ENCODE results near the gene ROS1. TPM values are rescaled to one million over a fixed set of nuclear protein-coding genes. Genes with fewer than 3 reads are reported as not detected.

The ROS1 gene
- total and polyA plus RNA-seq, 2 donors (not counting 3 experiments of a cell fraction or from before 2014, with no cell fraction given) = not detected

DNA sequence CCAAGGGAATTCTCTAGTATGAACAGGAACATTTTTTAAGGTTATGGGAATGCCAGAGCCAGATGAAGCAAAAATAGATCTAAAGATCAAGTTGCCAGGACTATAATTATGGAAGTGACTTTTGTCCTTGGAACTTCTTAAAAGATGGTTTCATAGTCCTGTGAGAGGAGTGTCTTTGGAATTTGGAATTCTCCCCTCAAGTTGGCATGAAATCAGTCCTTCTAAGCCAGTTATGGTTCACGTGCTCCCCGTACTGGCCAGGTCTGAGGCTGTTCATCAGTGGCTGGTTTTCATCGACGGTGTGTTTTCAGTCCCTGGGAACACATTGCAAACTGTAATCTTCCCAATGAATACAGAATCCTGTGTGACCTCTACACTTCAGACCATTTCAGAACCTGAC is 97.2 kb downstream of the ROS1 start:
- no TSS peak for BruUV-seq (replicated peaks)
- no peak overlapping the region for H3K4me2 ChIP-seq (ENCODE audit: insufficient read depth, low read length)
- POLR2A ChIA-PET = no interaction called here
- H3K9me1 ChIP-seq (replicated peaks; ENCODE audit: control insufficient read depth, extremely low read depth, insufficient read depth, low read length) = no peaks in the 10 kb centered on the region
- no peak overlapping the region for H2AFZ ChIP-seq (ENCODE audit: low read depth, low read length)
- H3K9ac ChIP-seq (replicated peaks; ENCODE audit: extremely low read depth, insufficient read depth, low read length) = no peak overlapping the region
- no peaks in the 10 kb centered on the region for H3K79me2 ChIP-seq (ENCODE audit: control insufficient read depth, insufficient read depth, low read length)
- H3K27ac ChIP-seq (ENCODE audit: insufficient read depth, low read depth, low read length) = no peak overlapping the region
- no peak for FAIRE-seq
- H3K4me1 ChIP-seq (ENCODE audit: control insufficient read depth, extremely low read depth, insufficient read depth, low read length) = no peaks in the 10 kb centered on the region
- intact Hi-C loops (cut with micrococcal nuclease) (no loop called here), dilution Hi-C loops (cut with MboI; ENCODE audit: extremely low pct_ligation_motif_present, low sequenced_read_pairs) (no loop called here)
- no peaks in the 10 kb centered on the region for H3K36me3 ChIP-seq (ENCODE audit: control insufficient read depth in 2 of 2, extremely low read depth in 1 of 2, insufficient read depth in 2 of 2, low read length in 2 of 2)
- no peaks in the 10 kb centered on the region for H4K20me1 ChIP-seq (replicated peaks; ENCODE audit: control insufficient read depth, extremely low read depth, insufficient read depth, low read length)
- H3K4me3 ChIP-seq (replicated peaks in 1 of 3; ENCODE audit: insufficient read depth in 1 of 3, low read depth in 1 of 3, low read length in 3 of 3) = no peak overlapping the region
- CTCF ChIA-PET = no interaction called here
- no peaks in the 10 kb centered on the region for H3K9me3 ChIP-seq (replicated peaks; ENCODE audit: control insufficient read depth, insufficient read depth, low read length)
- no peaks in the 10 kb centered on the region for H3K27me3 ChIP-seq (ENCODE audit: control insufficient read depth in 2 of 2, insufficient read depth in 2 of 2, low read length in 2 of 2)
- no peak for DNase-seq (ENCODE audit: low read depth, low spot score)
- TF ChIP-seq JUN (IDR thresholded peaks at IDR 0.05; ENCODE audit: borderline replicate concordance, insufficient read depth, insufficient read length, low read depth) (no peak), CTCF (IDR thresholded peaks at IDR 0.05; ENCODE audit: extremely low read depth in 1 of 2, insufficient read depth in 1 of 2, low read depth in 1 of 2, low read length in 2 of 2) (no peak), GATA2 (IDR thresholded peaks at IDR 0.05; ENCODE audit: insufficient read depth, insufficient read length, low read depth, low read length) (no peak), POLR2AphosphoS5 (IDR thresholded peaks at IDR 0.05; ENCODE audit: insufficient read depth, low read depth, low read length) (no peak), FOS (IDR thresholded peaks at IDR 0.05; ENCODE audit: borderline replicate concordance, insufficient read depth, low read length) (no peak), MYC (IDR thresholded peaks at IDR 0.05; ENCODE audit: low read depth, low read length) (no peak), EZH2 (IDR thresholded peaks at IDR 0.05; ENCODE audit: borderline replicate concordance, low read depth, low read length, severe bottlenecking) (no peak), POLR2A (IDR thresholded peaks at IDR 0.05; ENCODE audit: low read depth, low read length) (no peak)
- TF ChIP-seq, protein P1, sequence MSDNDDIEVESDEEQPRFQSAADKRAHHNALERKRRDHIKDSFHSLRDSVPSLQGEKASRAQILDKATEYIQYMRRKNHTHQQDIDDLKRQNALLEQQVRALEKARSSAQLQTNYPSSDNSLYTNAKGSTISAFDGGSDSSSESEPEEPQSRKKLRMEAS (IDR thresholded peaks at IDR 0.05; ENCODE audit: insufficient read depth, insufficient read length) = no peak
